Endothelial cell of umbilical vein (primary cell): ENCODE measurements around the gene TSPO. TPM values are rescaled to one million over a fixed set of nuclear protein-coding genes. Genes with fewer than 3 reads are reported as not detected.

Experiments used
- BruUV-seq: library from RNA; stranded (reverse); fragments of 400-500 nt; replicated peaks from 2 replicates; lab custom pipeline; 2021; lab: Mats Ljungman, UMichigan
- CTCF ChIA-PET: fragments of 300-600, 350-600 bp; sonication (Branson Sonifier 250); formaldehyde crosslinking; loops from one replicate; lab custom pipeline; 2021; ENCODE audit warnings: antibody characterized with exemption, inconsistent platforms; lab: Charles Lee
- POLR2A ChIA-PET: fragments of 300-600, 350-600 bp; sonication (Branson Sonifier 250); formaldehyde crosslinking; loops from one replicate; lab custom pipeline; 2021; ENCODE audit warnings: antibody characterized with exemption, inconsistent platforms; lab: Charles Lee
- DNase-seq: peaks from one replicate; pipeline ENCODE4 v3.0.0-alpha.2; 2011; ENCODE audit warnings: low read depth, low spot score
- FAIRE-seq: peaks from 2 replicates; lab custom pipeline; 2011; peaks lifted over from hg19 to GRCh38; lab: Jason Lieb, UNC
- H2AFZ ChIP-seq: 2 replicates; pipeline ENCODE4 v1.6.0; 2012; ENCODE audit warnings: low read depth, low read length, control low read depth, inconsistent platforms
- H3K27ac ChIP-seq: 2 replicates; pipeline ENCODE4 v1.5.1; 2011; ENCODE audit warnings: low read depth, mild to moderate bottlenecking, control low read depth, low read length, moderate library complexity; ENCODE audit not compliant: insufficient read depth
- H3K27me3 ChIP-seq, 2 experiments: 2 replicates each; pipeline versions ENCODE4 v1.6.0 to v1.6.1; 2011; ENCODE audit warnings: low read length in 2 of 2, mixed read lengths in 1 of 2; ENCODE audit not compliant: control insufficient read depth in 2 of 2, insufficient read depth in 2 of 2
- H3K36me3 ChIP-seq, 2 experiments: 2 replicates in 1 of 2; 3 replicates in 1 of 2; pipeline ENCODE4 v1.5.1; 2011; ENCODE audit warnings: low read length in 2 of 2, mild to moderate bottlenecking in 1 of 2, moderate library complexity in 1 of 2; ENCODE audit not compliant: control insufficient read depth in 2 of 2, insufficient read depth in 2 of 2; ENCODE audit errors: extremely low read depth in 1 of 2
- H3K4me1 ChIP-seq: 3 replicates; pipeline ENCODE4 v1.5.1; 2011; ENCODE audit warnings: mild to moderate bottlenecking, low read length; ENCODE audit not compliant: control insufficient read depth, insufficient read depth; ENCODE audit errors: extremely low read depth
- H3K4me2 ChIP-seq: 2 replicates; pipeline ENCODE4 v1.6.1; 2011; ENCODE audit warnings: low read length, control low read depth, mixed read lengths; ENCODE audit not compliant: insufficient read depth
- H3K4me3 ChIP-seq, 3 experiments: fragments of 200-600 bp in 1 of 3; sonication (generic), shearing (Covaris generic) in 1 of 3; replicated peaks in 1 of 3; 2 replicates each; pipeline ENCODE4 v1.5.1; 2011 to 2016; ENCODE audit warnings: control low read depth in 3 of 3, low read length in 3 of 3, mild to moderate bottlenecking in 2 of 3, inconsistent platforms in 1 of 3, low read depth in 1 of 3, moderate library complexity in 1 of 3; ENCODE audit not compliant: insufficient read depth in 1 of 3
- H3K79me2 ChIP-seq: 2 replicates; pipeline ENCODE4 v1.6.0; 2012; ENCODE audit warnings: low read length, inconsistent platforms; ENCODE audit not compliant: control insufficient read depth, insufficient read depth
- H3K9ac ChIP-seq: replicated peaks from 2 replicates; pipeline ENCODE3; 2011; ENCODE audit warnings: low read length, control low read depth; ENCODE audit not compliant: insufficient read depth; ENCODE audit errors: extremely low read depth
- H3K9me1 ChIP-seq: replicated peaks from 3 replicates; pipeline ENCODE4 v1.6.0; 2011; ENCODE audit warnings: mild to moderate bottlenecking, low read length; ENCODE audit not compliant: control insufficient read depth, insufficient read depth; ENCODE audit errors: extremely low read depth
- H3K9me3 ChIP-seq: replicated peaks from 2 replicates; pipeline ENCODE4 v1.5.1; 2012; ENCODE audit warnings: low read length, inconsistent platforms; ENCODE audit not compliant: control insufficient read depth, insufficient read depth
- H4K20me1 ChIP-seq: replicated peaks from 2 replicates; pipeline ENCODE3; 2011; ENCODE audit warnings: mild to moderate bottlenecking, low read length; ENCODE audit not compliant: control insufficient read depth, insufficient read depth; ENCODE audit errors: extremely low read depth
- EZH2 ChIP-seq: IDR thresholded peaks from 2 replicates; pipeline ENCODE4 v1.6.1; 2012; ENCODE audit warnings: borderline replicate concordance, low read depth, mild to moderate bottlenecking, moderate library complexity, low read length, inconsistent platforms; ENCODE audit not compliant: severe bottlenecking
- FOS ChIP-seq: IDR thresholded peaks from 2 replicates; pipeline ENCODE4 v1.6.1; 2011; ENCODE audit warnings: mild to moderate bottlenecking, low read length, moderate library complexity, borderline replicate concordance; ENCODE audit not compliant: insufficient read depth
- GATA2 ChIP-seq: IDR thresholded peaks from 2 replicates; pipeline ENCODE4 v1.7.0; 2011; ENCODE audit warnings: low read depth, mild to moderate bottlenecking, moderate library complexity, mixed read lengths, low read length; ENCODE audit not compliant: insufficient read length, insufficient read depth
- JUN ChIP-seq: IDR thresholded peaks from 2 replicates; pipeline ENCODE4 v1.6.1; 2011; ENCODE audit warnings: borderline replicate concordance, low read depth; ENCODE audit not compliant: insufficient read length, insufficient read depth
- dilution Hi-C: fragments of 300-500 bp; cut with MboI; formaldehyde crosslinking; loops from one replicate; pipeline ENCODE4 v1.15.0; 2019; ENCODE audit warnings: low sequenced_read_pairs; ENCODE audit not compliant: extremely low pct_ligation_motif_present
- intact Hi-C: fragments of 100-400 bp; cut with micrococcal nuclease; formaldehyde crosslinking; loops from one replicate; pipeline ENCODE4 v1.10.0; 2022
- polyA plus RNA-seq, 4 experiments: library from polyadenylated mRNA; depleted of rRNA in 3 of 4; stranded (reverse) in 3 of 4; unstranded in 1 of 4; fragments of >200 nt; gene quantifications; 2 replicates each; pipeline versions ENCODE4 v1.2.1 to v1.2.3, GENCODE V29; 2011 to 2012; ENCODE audit warnings: missing spikeins in 1 of 4
- total RNA-seq: library from RNA; stranded (reverse); gene quantifications from 2 replicates; pipeline ENCODE4 v1.2.3, GENCODE V29; 2021
- TF ChIP-seq, protein P1 (sequence below), 2 donors: IDR thresholded peaks; 1 replicate in 1 of 2; 2 replicates in 1 of 2; pipeline ENCODE4 v1.5.1; 2011; ENCODE audit warnings: low read length in 2 of 2, mild to moderate bottlenecking in 2 of 2, moderate library complexity in 2 of 2, control low read depth in 1 of 2, inconsistent platforms in 1 of 2, low read depth in 1 of 2; ENCODE audit not compliant: insufficient read depth in 1 of 2; ENCODE audit errors: extremely low read depth in 1 of 2

Gene TSPO
- total and polyA plus RNA-seq, 2 donors (not counting 3 experiments of a cell fraction or from before 2014, with no cell fraction given): 328 to 720 TPM

GRCh38 chr22:43110927-43111623 lies 40.3 kb upstream of the TSPO start:
- no TSS peak for BruUV-seq
- Histone ChIP-seq H3K9ac (peak overlapping the region; percentile 7), H3K79me2 (no peaks in the 10 kb centered on the region), H3K27ac (no peak overlapping the region), H3K27me3 (peaks cover 16 to 26% of the 10 kb centered on the region in 2 experiments), H3K9me1 (no peaks in the 10 kb centered on the region), H3K4me3 (peak overlapping the region; percentile 19 to 51 (median 50)), H4K20me1 (no peaks in the 10 kb centered on the region), H3K9me3 (no peaks in the 10 kb centered on the region), H2AFZ (peak overlapping the region; percentile 91), H3K4me1 (no peaks in the 10 kb centered on the region), H3K36me3 (no peaks in the 10 kb centered on the region), H3K4me2 (peak overlapping the region; percentile 76)
- DNase-seq: no peak
- no peak for FAIRE-seq
- TF ChIP-seq JUN (no peak), EZH2 (peak; percentile 68), FOS (no peak), GATA2 (no peak)
- TF ChIP-seq, protein P1, sequence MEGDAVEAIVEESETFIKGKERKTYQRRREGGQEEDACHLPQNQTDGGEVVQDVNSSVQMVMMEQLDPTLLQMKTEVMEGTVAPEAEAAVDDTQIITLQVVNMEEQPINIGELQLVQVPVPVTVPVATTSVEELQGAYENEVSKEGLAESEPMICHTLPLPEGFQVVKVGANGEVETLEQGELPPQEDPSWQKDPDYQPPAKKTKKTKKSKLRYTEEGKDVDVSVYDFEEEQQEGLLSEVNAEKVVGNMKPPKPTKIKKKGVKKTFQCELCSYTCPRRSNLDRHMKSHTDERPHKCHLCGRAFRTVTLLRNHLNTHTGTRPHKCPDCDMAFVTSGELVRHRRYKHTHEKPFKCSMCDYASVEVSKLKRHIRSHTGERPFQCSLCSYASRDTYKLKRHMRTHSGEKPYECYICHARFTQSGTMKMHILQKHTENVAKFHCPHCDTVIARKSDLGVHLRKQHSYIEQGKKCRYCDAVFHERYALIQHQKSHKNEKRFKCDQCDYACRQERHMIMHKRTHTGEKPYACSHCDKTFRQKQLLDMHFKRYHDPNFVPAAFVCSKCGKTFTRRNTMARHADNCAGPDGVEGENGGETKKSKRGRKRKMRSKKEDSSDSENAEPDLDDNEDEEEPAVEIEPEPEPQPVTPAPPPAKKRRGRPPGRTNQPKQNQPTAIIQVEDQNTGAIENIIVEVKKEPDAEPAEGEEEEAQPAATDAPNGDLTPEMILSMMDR (IDR thresholded peaks at IDR 0.05; ENCODE audit: extremely low read depth in 1 of 2, insufficient read depth in 1 of 2, low read depth in 1 of 2, low read length in 2 of 2): no peak
- intact Hi-C loops: loop anchor here (2.0 kb wide), 1 partner anchor 26 kb away; no protein-coding TSS in a partner anchor
- ChIA-PET CTCF (interaction anchor here (0.9 to 3.6 kb wide), 5 partner anchors 13 to 118 kb away, joined by 4 to 17 read pairs (median 5); no protein-coding TSS in a partner anchor), POLR2A (interaction anchor here (0.9 kb wide), 1 partner anchor 496 kb away, joined by 3 read pairs; no protein-coding TSS in a partner anchor)
- dilution Hi-C loops: no loop called here
